Fibroblast of lung (primary cell): ENCODE data around the gene KCND2. TPM values are rescaled to one million over a fixed set of nuclear protein-coding genes. Genes with fewer than 3 reads are reported as not detected.

ENCODE experiments used
- DNase-seq, 2 donors: peaks; one replicate each; pipeline versions ENCODE4 v3.0.0 to v3.0.0-alpha.2; 2010; ENCODE audit warnings: low read depth in 2 of 2
- H2AFZ ChIP-seq: 2 replicates; pipeline ENCODE4 v1.5.1; 2012; ENCODE audit warnings: low read length, control low read depth, inconsistent platforms
- H3K27ac ChIP-seq: 2 replicates; pipeline ENCODE4 v1.5.1; 2011; ENCODE audit warnings: low read length, control low read depth; ENCODE audit not compliant: insufficient read depth
- H3K27me3 ChIP-seq: 2 replicates; pipeline ENCODE4 v1.5.1; 2011; ENCODE audit warnings: mild to moderate bottlenecking, low read length; ENCODE audit not compliant: control insufficient read depth, insufficient read depth
- H3K36me3 ChIP-seq: 2 replicates; pipeline ENCODE4 v1.5.1; 2011; ENCODE audit warnings: low read length; ENCODE audit not compliant: control insufficient read depth, insufficient read depth
- H3K4me1 ChIP-seq: 2 replicates; pipeline ENCODE4 v1.5.1; 2011; ENCODE audit warnings: low read length; ENCODE audit not compliant: control insufficient read depth, insufficient read depth; ENCODE audit errors: extremely low read depth
- H3K4me2 ChIP-seq: 2 replicates; pipeline ENCODE4 v1.5.1; 2011; ENCODE audit warnings: low read length, control low read depth; ENCODE audit not compliant: insufficient read depth; ENCODE audit errors: extremely low read depth
- H3K4me3 ChIP-seq, 4 experiments: fragments of 200-600 bp in 1 of 4; sonication (generic) in 1 of 4; replicated peaks in 1 of 4; 2 replicates each; pipeline ENCODE4 v1.5.1; 2011 to 2016; ENCODE audit warnings: low read length in 4 of 4, low read depth in 3 of 4, mild to moderate bottlenecking in 3 of 4, control low read depth in 2 of 4, inconsistent platforms in 1 of 4, mixed read lengths in 1 of 4; ENCODE audit not compliant: insufficient read depth in 1 of 4; ENCODE audit errors: control extremely low read depth in 1 of 4
- H3K79me2 ChIP-seq: 2 replicates; pipeline ENCODE4 v1.5.1; 2012; ENCODE audit warnings: mild to moderate bottlenecking, low read length, inconsistent platforms; ENCODE audit not compliant: control insufficient read depth, insufficient read depth
- H3K9ac ChIP-seq: 2 replicates; pipeline ENCODE4 v1.5.1; 2011; ENCODE audit warnings: mild to moderate bottlenecking, low read length, control low read depth; ENCODE audit not compliant: insufficient read depth
- H3K9me3 ChIP-seq: 2 replicates; pipeline ENCODE4 v1.5.1; 2012; ENCODE audit warnings: low read depth, low read length; ENCODE audit not compliant: control insufficient read depth, insufficient read depth
- H4K20me1 ChIP-seq: 2 replicates; pipeline ENCODE4 v1.5.1; 2011; ENCODE audit warnings: low read length; ENCODE audit not compliant: control insufficient read depth, insufficient read depth; ENCODE audit errors: extremely low read depth
- CTCF ChIP-seq, 2 donors: IDR thresholded peaks in 1 of 2; conservative IDR thresholded peaks in 1 of 2; 1 replicate in 1 of 2; 2 replicates in 1 of 2; pipeline ENCODE4 v1.5.1; 2011 to 2012; ENCODE audit warnings: low read length in 2 of 2, control low read depth in 1 of 2, inconsistent platforms in 1 of 2, low read depth in 1 of 2, mild to moderate bottlenecking in 1 of 2
- EZH2 ChIP-seq: IDR thresholded peaks from 2 replicates; pipeline ENCODE4 v1.5.1; 2012; ENCODE audit warnings: low read length, control low read depth, mild to moderate bottlenecking; ENCODE audit errors: missing control alignments
- polyA minus RNA-seq: library from RNA; depleted of rRNA, polyadenylated mRNA; stranded (reverse); fragments of >200 nt; gene quantifications from 2 replicates; pipeline ENCODE4 v1.2.3, GENCODE V29; 2011; ENCODE audit warnings: low replicate concordance
- polyA plus RNA-seq, 2 donors: library from polyadenylated mRNA; depleted of rRNA in 1 of 2; stranded (reverse) in 1 of 2; unstranded in 1 of 2; fragments of >200 nt; gene quantifications; 2 replicates each; pipeline ENCODE4 v1.2.1, GENCODE V29; 2011 to 2012; ENCODE audit warnings: missing spikeins in 1 of 2
- total RNA-seq: library from RNA; depleted of rRNA; stranded (reverse); fragments of >200 nt; gene quantifications from 2 replicates; pipeline ENCODE4 v1.2.1, GENCODE V29; 2014

The KCND2 gene
- 2.1 TPM in 2 replicates for total RNA-seq
- 1.2 and 6.1 TPM in 2 replicates for polyA plus RNA-seq
- 0.56 and 2.9 TPM in 2 replicates for polyA plus RNA-seq (2012)
- polyA minus RNA-seq: 0.44 and 5.9 TPM in 2 replicates

GRCh38 chr7:120272701-120273475 lies at the start of gene KCND2:
KCND2 (plus strand) TSS chr7:120273175.
- Histone ChIP-seq H2AFZ (peak within 1 kb of the TSS; percentile 77), H3K9me3 (no peaks in the 10 kb centered on the region), H4K20me1 (no peaks in the 10 kb centered on the region), H3K4me3 (peak within 1 kb of the TSS; percentile 56 to 70 (median 66)), H3K9ac (peak within 1 kb of the TSS; percentile 42), H3K27me3 (peaks cover 4% of the 10 kb centered on the region), H3K4me1 (no peaks in the 10 kb centered on the region), H3K4me2 (peak within 1 kb of the TSS; percentile 90), H3K79me2 (no peaks in the 10 kb centered on the region), H3K36me3 (no peaks in the 10 kb centered on the region), H3K27ac (peak within 1 kb of the TSS; percentile 27)
- TF ChIP-seq EZH2 (no peak), CTCF (conservative IDR thresholded peaks at IDR 0.05 in 1 of 2, IDR thresholded peaks at IDR 0.05 in 1 of 2; ENCODE audit: low read depth in 1 of 2, low read length in 2 of 2) (no peak)
- DNase-seq: peak in 1 of 2 donors; percentile 7

- Histone ChIP-seq H4K20me1 (no peaks in the 10 kb centered on the region), H3K79me2 (no peaks in the 10 kb centered on the region), H3K36me3 (no peaks in the 10 kb centered on the region), H3K9me3 (no peaks in the 10 kb centered on the region), H3K4me2 (no peak overlapping the region), H3K27ac (no peak overlapping the region), H2AFZ (no peak overlapping the region), H3K9ac (no peak overlapping the region), H3K27me3 (no peaks in the 10 kb centered on the region), H3K4me3 (no peak overlapping the region), H3K4me1 (no peaks in the 10 kb centered on the region)
- no peak for DNase-seq
- TF ChIP-seq CTCF (conservative IDR thresholded peaks at IDR 0.05 in 1 of 2, IDR thresholded peaks at IDR 0.05 in 1 of 2; ENCODE audit: low read depth in 1 of 2, low read length in 2 of 2) (no peak), EZH2 (no peak)
These were observed 46.8 kb upstream of the KCND2 start for GRCh38 chr7:120226188-120226587.

GRCh38 chr7:120227255-120227654 lies 45.7 kb upstream of the KCND2 start:
- H3K9ac ChIP-seq: no peak overlapping the region
- H3K9me3 ChIP-seq: no peaks in the 10 kb centered on the region
- H4K20me1 ChIP-seq: no peaks in the 10 kb centered on the region
- H3K4me3 ChIP-seq: no peak overlapping the region
- H3K4me1 ChIP-seq: no peaks in the 10 kb centered on the region
- TF ChIP-seq CTCF (conservative IDR thresholded peaks at IDR 0.05 in 1 of 2, IDR thresholded peaks at IDR 0.05 in 1 of 2; ENCODE audit: low read depth in 1 of 2, low read length in 2 of 2): no peak
- TF ChIP-seq EZH2: no peak
- no peaks in the 10 kb centered on the region for H3K79me2 ChIP-seq
- no peak overlapping the region for H3K4me2 ChIP-seq
- no peak overlapping the region for H2AFZ ChIP-seq
- H3K27me3 ChIP-seq: no peaks in the 10 kb centered on the region
- DNase-seq: no peak
- no peaks in the 10 kb centered on the region for H3K36me3 ChIP-seq
- H3K27ac ChIP-seq: no peak overlapping the region
